Measurements from ENCODE around the gene HELZ. TPM values are rescaled to one million over a fixed set of nuclear protein-coding genes. Genes with fewer than 3 reads are reported as not detected.
"Not testable (repeated sequence)": the region's sequence is repeated elsewhere in the genome, so short reads cannot be mapped to it uniquely, and the experiment has no call there.

The HELZ gene
- total and polyA plus RNA-seq, 4 donors: 3.8 to 69.2 (median 25.7) TPM

GRCh38 chr17:67198131-67198530 is 46.9 kb downstream of the HELZ start (continued):
- TF ChIP-seq, protein P1, sequence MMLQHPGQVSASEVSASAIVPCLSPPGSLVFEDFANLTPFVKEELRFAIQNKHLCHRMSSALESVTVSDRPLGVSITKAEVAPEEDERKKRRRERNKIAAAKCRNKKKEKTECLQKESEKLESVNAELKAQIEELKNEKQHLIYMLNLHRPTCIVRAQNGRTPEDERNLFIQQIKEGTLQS (IDR thresholded peaks at IDR 0.05): no peak
- TF ChIP-seq TAF1 (conservative IDR thresholded peaks at IDR 0.05): no peak

DNA sequence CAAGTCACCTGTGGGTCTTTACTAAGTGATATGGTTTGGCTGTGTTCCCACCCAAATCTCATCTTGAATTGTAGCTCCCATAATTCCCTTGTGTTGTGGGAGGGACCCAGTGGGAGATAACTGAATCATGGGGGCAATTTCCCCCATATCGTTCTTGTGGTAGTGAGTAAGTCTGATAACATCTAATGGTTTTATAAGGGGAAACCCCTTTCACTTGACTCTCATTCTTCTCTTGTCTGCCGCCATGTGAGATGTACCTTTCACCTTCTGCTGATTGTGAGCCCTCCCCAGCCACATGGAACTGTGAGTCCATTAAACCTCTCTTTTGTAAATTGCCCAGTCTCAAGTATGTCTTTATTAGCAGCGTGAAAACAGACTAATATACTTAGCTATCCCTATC is 48.0 kb downstream of the HELZ start:
- not testable (repeated sequence) for DNase-seq (ENCODE audit: low spot score); H3K27me3 ChIP-seq (ENCODE audit: control insufficient read depth in 4 of 4, insufficient read depth in 4 of 4, low read length in 3 of 4); H3K4me3 ChIP-seq (ENCODE audit: low read depth in 1 of 3, low read length in 3 of 3); H3K9me3 ChIP-seq (ENCODE audit: control insufficient read depth in 4 of 4, low read length in 3 of 4); H3K9ac ChIP-seq (ENCODE audit: low read depth in 1 of 2, low read length in 2 of 2); H3K4me1 ChIP-seq (ENCODE audit: control insufficient read depth in 4 of 4, insufficient read depth in 4 of 4, low read length in 3 of 4); H3K27ac ChIP-seq (ENCODE audit: low read depth in 1 of 2, low read length in 2 of 2)
- 91% methylated on average over 3 of the region's 3 CpGs for WGBS
- peaks cover 7 to 27% (median 19%) of the 10 kb centered on the region in 4 donors for H3K36me3 ChIP-seq (ENCODE audit: control insufficient read depth in 4 of 4, insufficient read depth in 3 of 4, low read depth in 1 of 4, low read length in 3 of 4)

DNA sequence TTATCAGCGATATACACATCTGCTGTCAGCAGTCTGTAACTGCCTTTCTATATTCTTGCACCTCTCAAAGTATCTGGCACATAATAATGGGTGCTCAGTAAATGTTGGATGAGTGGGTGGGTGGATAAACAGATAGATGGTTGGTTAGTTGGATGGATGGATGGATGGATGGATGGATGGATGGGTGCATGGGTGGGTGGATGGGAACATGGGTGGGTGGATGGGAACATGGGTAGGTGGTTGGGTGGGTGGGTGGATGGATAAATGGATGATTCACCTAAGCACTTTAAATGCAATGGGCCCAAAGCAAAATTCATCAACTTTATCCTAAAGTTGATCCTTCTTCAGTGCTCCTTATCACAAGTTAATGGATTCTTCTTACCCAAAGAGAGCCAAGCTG is 48.6 kb downstream of the HELZ start:
- H3K4me1 ChIP-seq (ENCODE audit: control insufficient read depth in 4 of 4, insufficient read depth in 4 of 4, low read length in 3 of 4): peaks cover 0 to 10% (median 9%) of the 10 kb centered on the region in 4 donors
- no peak for DNase-seq (ENCODE audit: low spot score)
- H3K9me3 ChIP-seq (ENCODE audit: control insufficient read depth in 4 of 4, low read length in 3 of 4): no peaks in the 10 kb centered on the region
- WGBS: 100% methylated on average over 1 of the region's 1 CpG
- H3K36me3 ChIP-seq (ENCODE audit: control insufficient read depth in 4 of 4, insufficient read depth in 3 of 4, low read depth in 1 of 4, low read length in 3 of 4): peaks cover 9 to 27% (median 19%) of the 10 kb centered on the region in 4 donors
- H3K27me3 ChIP-seq (ENCODE audit: control insufficient read depth in 4 of 4, insufficient read depth in 4 of 4, low read length in 3 of 4): no peaks in the 10 kb centered on the region
- no peak overlapping the region for H3K9ac ChIP-seq (ENCODE audit: low read depth in 1 of 2, low read length in 2 of 2)
- TF ChIP-seq RAD21 (IDR thresholded peaks at IDR 0.05) (no peak), HNF4A (conservative IDR thresholded peaks at IDR 0.05) (no peak), RXRA (IDR thresholded peaks at IDR 0.05) (no peak), TAF1 (conservative IDR thresholded peaks at IDR 0.05) (no peak), SP1 (IDR thresholded peaks at IDR 0.05) (no peak), YY1 (IDR thresholded peaks at IDR 0.05) (no peak), FOXA2 (IDR thresholded peaks at IDR 0.05) (no peak), EGR1 (IDR thresholded peaks at IDR 0.05; ENCODE audit: low read depth in 2 of 2) (no peak), NR2F2 (IDR thresholded peaks at IDR 0.05) (no peak), JUND (IDR thresholded peaks at IDR 0.05) (no peak), GABPA (IDR thresholded peaks at IDR 0.05 in 1 of 2, conservative IDR thresholded peaks at IDR 0.05 in 1 of 2) (no peak), FOXA1 (IDR thresholded peaks at IDR 0.05) (no peak), HNF4G (IDR thresholded peaks at IDR 0.05) (no peak)
- TF ChIP-seq, protein P2, sequence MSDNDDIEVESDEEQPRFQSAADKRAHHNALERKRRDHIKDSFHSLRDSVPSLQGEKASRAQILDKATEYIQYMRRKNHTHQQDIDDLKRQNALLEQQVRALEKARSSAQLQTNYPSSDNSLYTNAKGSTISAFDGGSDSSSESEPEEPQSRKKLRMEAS (IDR thresholded peaks at IDR 0.05): no peak
- TF ChIP-seq, protein P3, sequence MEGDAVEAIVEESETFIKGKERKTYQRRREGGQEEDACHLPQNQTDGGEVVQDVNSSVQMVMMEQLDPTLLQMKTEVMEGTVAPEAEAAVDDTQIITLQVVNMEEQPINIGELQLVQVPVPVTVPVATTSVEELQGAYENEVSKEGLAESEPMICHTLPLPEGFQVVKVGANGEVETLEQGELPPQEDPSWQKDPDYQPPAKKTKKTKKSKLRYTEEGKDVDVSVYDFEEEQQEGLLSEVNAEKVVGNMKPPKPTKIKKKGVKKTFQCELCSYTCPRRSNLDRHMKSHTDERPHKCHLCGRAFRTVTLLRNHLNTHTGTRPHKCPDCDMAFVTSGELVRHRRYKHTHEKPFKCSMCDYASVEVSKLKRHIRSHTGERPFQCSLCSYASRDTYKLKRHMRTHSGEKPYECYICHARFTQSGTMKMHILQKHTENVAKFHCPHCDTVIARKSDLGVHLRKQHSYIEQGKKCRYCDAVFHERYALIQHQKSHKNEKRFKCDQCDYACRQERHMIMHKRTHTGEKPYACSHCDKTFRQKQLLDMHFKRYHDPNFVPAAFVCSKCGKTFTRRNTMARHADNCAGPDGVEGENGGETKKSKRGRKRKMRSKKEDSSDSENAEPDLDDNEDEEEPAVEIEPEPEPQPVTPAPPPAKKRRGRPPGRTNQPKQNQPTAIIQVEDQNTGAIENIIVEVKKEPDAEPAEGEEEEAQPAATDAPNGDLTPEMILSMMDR (IDR thresholded peaks at IDR 0.05; ENCODE audit: low read depth, low read length, missing input control): no peak
- TF ChIP-seq, protein P4, sequence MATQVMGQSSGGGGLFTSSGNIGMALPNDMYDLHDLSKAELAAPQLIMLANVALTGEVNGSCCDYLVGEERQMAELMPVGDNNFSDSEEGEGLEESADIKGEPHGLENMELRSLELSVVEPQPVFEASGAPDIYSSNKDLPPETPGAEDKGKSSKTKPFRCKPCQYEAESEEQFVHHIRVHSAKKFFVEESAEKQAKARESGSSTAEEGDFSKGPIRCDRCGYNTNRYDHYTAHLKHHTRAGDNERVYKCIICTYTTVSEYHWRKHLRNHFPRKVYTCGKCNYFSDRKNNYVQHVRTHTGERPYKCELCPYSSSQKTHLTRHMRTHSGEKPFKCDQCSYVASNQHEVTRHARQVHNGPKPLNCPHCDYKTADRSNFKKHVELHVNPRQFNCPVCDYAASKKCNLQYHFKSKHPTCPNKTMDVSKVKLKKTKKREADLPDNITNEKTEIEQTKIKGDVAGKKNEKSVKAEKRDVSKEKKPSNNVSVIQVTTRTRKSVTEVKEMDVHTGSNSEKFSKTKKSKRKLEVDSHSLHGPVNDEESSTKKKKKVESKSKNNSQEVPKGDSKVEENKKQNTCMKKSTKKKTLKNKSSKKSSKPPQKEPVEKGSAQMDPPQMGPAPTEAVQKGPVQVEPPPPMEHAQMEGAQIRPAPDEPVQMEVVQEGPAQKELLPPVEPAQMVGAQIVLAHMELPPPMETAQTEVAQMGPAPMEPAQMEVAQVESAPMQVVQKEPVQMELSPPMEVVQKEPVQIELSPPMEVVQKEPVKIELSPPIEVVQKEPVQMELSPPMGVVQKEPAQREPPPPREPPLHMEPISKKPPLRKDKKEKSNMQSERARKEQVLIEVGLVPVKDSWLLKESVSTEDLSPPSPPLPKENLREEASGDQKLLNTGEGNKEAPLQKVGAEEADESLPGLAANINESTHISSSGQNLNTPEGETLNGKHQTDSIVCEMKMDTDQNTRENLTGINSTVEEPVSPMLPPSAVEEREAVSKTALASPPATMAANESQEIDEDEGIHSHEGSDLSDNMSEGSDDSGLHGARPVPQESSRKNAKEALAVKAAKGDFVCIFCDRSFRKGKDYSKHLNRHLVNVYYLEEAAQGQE (IDR thresholded peaks at IDR 0.05): no peak
- TF ChIP-seq, protein P5, sequence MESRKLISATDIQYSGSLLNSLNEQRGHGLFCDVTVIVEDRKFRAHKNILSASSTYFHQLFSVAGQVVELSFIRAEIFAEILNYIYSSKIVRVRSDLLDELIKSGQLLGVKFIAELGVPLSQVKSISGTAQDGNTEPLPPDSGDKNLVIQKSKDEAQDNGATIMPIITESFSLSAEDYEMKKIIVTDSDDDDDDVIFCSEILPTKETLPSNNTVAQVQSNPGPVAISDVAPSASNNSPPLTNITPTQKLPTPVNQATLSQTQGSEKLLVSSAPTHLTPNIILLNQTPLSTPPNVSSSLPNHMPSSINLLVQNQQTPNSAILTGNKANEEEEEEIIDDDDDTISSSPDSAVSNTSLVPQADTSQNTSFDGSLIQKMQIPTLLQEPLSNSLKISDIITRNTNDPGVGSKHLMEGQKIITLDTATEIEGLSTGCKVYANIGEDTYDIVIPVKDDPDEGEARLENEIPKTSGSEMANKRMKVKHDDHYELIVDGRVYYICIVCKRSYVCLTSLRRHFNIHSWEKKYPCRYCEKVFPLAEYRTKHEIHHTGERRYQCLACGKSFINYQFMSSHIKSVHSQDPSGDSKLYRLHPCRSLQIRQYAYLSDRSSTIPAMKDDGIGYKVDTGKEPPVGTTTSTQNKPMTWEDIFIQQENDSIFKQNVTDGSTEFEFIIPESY (IDR thresholded peaks at IDR 0.05): no peak
- TF ChIP-seq, protein P1 (IDR thresholded peaks at IDR 0.05): no peak
- H3K4me3 ChIP-seq (ENCODE audit: low read depth in 1 of 3, low read length in 3 of 3): no peak overlapping the region
- no peak overlapping the region for H3K27ac ChIP-seq (ENCODE audit: low read depth in 1 of 2, low read length in 2 of 2)
